ENCODE results near the gene TMEM63B.
A peak's percentile ranks its signal among the peaks of the same experiment; 100 is the strongest.

The TMEM63B gene

DNA sequence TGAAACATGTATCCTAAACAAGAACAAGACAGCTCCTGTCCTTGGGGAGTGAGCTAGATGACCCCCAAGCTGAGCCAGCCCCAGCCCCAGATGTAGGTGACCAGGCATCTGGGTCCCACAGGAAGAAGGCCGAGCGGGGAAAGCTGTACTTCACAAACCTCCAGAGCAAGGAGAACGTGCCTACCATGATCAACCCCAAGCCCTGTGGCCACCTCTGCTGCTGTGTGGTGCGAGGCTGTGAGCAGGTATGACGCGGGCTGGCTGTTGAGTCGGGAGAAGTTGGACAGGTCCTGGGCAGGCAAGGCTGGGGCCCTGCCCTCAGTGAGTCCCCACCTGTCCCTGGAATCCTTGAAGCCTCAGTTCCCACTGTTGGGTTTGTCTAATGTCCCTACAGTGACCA is 19.9 kb downstream of the TMEM63B start:
- DNase-seq, result no peak

- no peak for DNase-seq
These were observed 21.0 kb downstream of the TMEM63B start for GRCh38 chr6:44148306-44148705.

GRCh38 chr6:44149369-44150012 is 22.1 kb downstream of the TMEM63B start:
- DNase-seq, result no peak

DNA sequence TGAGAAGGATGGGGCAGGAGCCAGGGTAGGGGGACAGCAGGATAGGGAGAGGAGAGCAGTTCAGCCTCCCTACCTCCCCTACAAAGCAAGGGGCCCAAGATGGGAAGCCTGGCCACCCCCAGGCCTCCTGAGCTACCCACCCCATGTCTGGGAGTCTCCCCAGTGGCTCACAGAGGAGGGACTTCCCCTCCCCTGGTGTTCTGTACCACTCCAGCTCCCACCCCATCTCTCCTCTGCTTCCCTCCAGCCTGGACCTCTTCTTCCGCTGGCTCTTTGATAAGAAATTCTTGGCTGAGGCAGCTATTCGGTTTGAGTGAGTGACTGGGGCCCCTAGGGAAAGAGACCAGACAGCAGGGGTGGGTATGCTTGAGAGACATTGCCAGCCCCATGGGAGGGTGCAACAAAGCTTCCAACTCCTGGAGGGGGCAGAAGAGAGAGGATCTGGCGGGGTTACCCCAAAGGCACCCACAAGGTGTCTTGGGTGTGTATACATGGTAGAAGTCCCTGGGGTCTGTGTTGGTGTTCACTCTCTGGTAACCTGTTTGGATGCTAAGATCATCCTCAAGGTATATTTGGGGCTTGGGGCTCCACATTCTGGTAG is 23.1 kb downstream of the TMEM63B start:
- no peak for DNase-seq

DNA sequence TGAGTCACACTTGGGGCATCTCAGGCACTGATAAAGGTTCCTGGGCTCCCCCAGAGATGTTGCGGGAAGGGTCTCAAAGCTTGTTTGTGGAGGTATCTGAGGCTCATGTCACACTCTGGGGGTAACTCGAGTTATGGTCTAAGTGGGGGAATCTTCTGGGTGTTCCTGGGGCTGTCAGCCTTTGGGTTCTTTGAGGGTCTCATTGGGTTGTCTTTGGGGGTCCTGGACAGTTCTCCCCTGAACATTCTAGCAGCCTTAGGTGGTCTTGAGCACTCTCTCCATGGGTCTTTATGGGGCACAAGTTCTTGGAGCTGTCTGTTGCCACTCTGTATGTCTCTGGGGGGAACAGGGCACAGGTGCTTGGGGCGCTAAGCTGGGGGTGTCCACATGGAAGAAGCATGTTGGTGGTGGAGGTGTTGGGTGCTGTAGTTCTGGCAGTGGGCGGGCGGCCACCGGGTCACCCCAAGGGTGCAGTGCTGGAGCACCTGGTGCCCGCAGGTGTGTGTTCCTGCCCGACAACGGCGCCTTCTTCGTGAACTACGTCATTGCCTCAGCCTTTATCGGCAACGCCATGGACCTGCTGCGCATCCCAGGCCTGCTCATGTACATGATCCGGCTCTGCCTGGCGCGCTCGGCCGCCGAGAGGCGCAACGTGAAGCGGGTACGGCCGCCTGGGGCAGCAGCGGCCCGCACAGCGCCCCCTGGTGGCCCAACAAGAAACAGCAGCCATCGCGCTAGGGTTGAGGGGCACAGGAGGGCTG is 24.2 kb downstream of the TMEM63B start:
- peak; percentile 84 for DNase-seq

GRCh38 chr6:44152109-44152461 is 24.7 kb downstream of the TMEM63B start:
- DNase-seq, result no peak

DNA sequence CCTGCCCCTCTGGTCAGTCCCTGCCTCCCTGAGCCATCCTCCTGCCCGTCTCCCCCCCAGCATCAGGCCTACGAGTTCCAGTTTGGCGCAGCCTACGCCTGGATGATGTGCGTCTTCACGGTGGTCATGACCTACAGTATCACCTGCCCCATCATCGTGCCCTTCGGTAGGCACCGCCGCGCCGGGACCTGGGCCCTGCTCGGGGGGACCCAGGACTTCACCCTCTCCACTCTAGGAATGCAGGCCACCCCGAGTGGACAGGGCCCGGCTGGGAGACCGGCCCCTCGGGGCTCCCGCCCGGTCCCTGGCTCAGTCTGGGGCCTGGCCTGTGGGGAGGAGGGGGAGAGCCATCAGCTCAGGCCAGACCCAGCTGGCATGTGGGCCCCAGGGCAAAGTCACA is 25.2 kb downstream of the TMEM63B start:
- no peak for DNase-seq

DNA sequence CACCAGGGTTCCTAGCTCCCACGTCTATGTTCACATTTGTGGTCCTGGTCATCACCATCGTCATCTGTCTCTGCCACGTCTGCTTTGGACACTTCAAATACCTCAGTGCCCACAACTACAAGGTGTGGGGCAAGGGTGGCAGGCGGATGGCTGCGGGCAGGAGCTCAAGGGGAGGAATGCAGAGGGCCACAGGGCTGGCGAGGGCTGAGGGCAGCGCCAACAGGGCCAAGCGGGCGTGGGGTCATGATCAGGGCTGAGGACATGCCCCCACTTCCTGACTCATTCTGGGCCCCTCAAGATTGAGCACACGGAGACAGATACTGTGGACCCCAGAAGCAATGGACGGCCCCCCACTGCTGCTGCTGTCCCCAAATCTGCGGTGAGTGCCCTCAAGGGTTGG is 26.7 kb downstream of the TMEM63B start:
- no peak for DNase-seq

- DNase-seq, result no peak
These were observed 29.3 kb downstream of the TMEM63B start for GRCh38 chr6:44156494-44157151.

GRCh38 chr6:44157152-44157521 is 29.8 kb downstream of the TMEM63B start:
- DNase-seq, result no peak

- no peak for DNase-seq
These were observed 31.4 kb downstream of the TMEM63B start, which contains the start of gene CAPN11 for GRCh38 chr6:44158770-44159228. TSS of gene CAPN11 (plus strand) at chr6:44158820. CDS start at chr6:44158849, 29 bp downstream.

GRCh38 chr6:44161997-44162338 is 34.6 kb downstream of the TMEM63B start:
- DNase-seq, result no peak

- DNase-seq, result no peak
These were observed 35.7 kb downstream of the TMEM63B start for GRCh38 chr6:44162876-44163625.

- DNase-seq, result no peak
These were observed 38.8 kb downstream of the TMEM63B start for GRCh38 chr6:44166116-44166515.

- DNase-seq, result no peak
These were observed 39.3 kb downstream of the TMEM63B start for GRCh38 chr6:44166591-44167184.

DNA sequence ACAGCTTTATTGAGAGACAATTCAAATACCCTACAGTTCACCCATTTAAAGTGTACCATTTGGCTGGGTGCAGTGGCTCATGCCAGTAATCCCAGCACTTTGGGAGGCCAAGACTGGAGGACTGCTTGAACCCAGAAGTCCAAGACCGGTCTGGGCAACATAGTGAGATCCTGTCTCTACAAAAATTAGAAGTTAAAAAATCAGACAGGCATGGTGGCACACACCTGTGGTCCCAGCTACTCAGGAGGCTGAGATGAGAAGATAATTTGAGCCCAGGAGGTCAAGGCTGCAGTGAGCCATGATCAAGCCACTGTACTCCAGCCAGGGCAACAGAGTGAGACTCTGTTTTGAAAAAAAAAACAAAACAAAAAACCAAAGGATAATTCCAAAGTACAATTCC is 40.2 kb downstream of the TMEM63B start:
- no peak for DNase-seq

GRCh38 chr6:44169154-44169553 is 41.8 kb downstream of the TMEM63B start:
- no peak for DNase-seq

- no peak for DNase-seq
These were observed 42.7 kb downstream of the TMEM63B start for GRCh38 chr6:44169886-44170570.

DNA sequence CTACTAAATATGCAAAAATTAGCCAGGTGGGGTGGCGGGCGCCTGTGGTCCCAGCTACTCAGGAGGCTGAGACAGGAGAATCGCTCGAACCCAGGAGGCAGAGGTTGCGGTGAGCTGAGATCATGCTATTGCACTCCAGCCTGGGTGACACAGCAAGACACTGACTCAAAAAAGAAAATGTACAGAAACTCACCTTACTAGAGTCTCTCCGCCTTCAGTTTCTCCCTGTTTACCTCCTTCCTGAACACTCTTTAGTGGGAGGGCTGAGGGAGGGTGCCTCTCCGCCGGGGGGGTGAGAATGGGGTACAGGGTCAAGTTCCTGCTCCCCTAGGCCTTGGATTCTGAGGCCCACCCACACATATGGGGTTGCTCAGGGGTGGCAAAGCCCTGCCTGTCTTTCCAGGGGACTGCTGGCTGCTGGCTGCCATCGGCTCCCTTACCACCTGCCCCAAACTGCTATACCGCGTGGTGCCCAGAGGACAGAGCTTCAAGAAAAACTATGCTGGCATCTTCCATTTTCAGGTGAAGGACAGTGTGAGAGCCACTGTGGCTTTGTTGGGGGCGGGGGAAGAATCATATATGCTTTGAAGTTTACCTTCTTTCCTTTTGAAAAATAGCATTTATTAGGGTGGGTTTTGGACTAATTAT is 44.7 kb downstream of the TMEM63B start:
- no peak for DNase-seq

DNA sequence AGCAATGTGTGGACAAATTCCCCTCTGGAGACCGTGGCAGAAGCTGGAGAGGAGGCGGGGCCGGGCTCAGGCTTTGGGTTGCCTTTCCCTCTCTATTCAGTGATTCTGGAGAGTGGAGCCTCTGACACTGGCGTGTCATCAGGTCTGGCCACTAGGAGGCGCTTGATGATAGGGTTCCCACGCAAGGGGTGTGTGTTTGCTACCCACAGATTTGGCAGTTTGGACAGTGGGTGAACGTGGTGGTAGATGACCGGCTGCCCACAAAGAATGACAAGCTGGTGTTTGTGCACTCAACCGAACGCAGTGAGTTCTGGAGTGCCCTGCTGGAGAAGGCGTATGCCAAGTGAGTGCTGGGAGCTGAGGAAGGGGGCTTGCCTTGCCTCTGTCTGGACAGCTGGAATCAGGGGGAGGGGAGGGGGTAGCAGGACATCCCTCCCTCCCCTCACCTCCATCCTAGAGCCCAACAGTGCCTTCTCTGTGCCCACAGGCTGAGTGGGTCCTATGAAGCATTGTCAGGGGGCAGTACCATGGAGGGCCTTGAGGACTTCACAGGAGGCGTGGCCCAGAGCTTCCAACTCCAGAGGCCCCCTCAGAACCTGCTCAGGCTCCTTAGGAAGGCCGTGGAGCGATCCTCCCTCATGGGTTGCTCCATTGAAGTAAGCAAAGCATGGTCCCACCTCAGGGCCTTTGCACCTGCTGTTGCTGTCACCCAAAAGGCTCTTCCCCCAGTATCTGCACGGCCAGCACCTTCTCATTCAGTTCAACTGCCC is 45.6 kb downstream of the TMEM63B start:
- DNase-seq, result peak; percentile 81
